ENCODE data around the gene DLG5.

GRCh38 chr10:77817541-77817940 is 109.0 kb downstream of the DLG5 start:
- TF ChIP-seq, protein P1, sequence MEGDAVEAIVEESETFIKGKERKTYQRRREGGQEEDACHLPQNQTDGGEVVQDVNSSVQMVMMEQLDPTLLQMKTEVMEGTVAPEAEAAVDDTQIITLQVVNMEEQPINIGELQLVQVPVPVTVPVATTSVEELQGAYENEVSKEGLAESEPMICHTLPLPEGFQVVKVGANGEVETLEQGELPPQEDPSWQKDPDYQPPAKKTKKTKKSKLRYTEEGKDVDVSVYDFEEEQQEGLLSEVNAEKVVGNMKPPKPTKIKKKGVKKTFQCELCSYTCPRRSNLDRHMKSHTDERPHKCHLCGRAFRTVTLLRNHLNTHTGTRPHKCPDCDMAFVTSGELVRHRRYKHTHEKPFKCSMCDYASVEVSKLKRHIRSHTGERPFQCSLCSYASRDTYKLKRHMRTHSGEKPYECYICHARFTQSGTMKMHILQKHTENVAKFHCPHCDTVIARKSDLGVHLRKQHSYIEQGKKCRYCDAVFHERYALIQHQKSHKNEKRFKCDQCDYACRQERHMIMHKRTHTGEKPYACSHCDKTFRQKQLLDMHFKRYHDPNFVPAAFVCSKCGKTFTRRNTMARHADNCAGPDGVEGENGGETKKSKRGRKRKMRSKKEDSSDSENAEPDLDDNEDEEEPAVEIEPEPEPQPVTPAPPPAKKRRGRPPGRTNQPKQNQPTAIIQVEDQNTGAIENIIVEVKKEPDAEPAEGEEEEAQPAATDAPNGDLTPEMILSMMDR (IDR thresholded peaks at IDR 0.05), result no peak
- TF ChIP-seq POLR2A (IDR thresholded peaks at IDR 0.05), result no peak
- TF ChIP-seq POLR2AphosphoS5 (IDR thresholded peaks at IDR 0.05), result no peak

All from prostate gland (tissue), 2 donors.